Retinal pigment epithelial cell (primary cell): Measurements from ENCODE around the gene TMEM121.
"Not testable (repeated sequence)": the region's sequence is repeated elsewhere in the genome, so short reads cannot be mapped to it uniquely, and the experiment has no call there.

ENCODE experiments used
- DNase-seq: peaks from one replicate; pipeline ENCODE4 v3.0.0-alpha.2; 2010; ENCODE audit warnings: low read depth
- H3K4me3 ChIP-seq: 2 replicates; pipeline ENCODE4 v1.5.1; 2011; ENCODE audit warnings: mild to moderate bottlenecking, low read length, control low read depth, moderate library complexity
- CTCF ChIP-seq: conservative IDR thresholded peaks from 2 replicates; pipeline ENCODE4 v1.5.1; 2011; ENCODE audit warnings: low read depth, low read length, control low read depth, inconsistent platforms

TMEM121 gene

GRCh38 chr14:105570482-105570881 lies 44.1 kb downstream of the TMEM121 start:
- TF ChIP-seq CTCF, result no peak
- no peak overlapping the region for H3K4me3 ChIP-seq
- DNase-seq, result no peak

GRCh38 chr14:105571181-105571951 lies 45.0 kb downstream of the TMEM121 start:
- not testable (repeated sequence) for H3K4me3 ChIP-seq, DNase-seq

DNA sequence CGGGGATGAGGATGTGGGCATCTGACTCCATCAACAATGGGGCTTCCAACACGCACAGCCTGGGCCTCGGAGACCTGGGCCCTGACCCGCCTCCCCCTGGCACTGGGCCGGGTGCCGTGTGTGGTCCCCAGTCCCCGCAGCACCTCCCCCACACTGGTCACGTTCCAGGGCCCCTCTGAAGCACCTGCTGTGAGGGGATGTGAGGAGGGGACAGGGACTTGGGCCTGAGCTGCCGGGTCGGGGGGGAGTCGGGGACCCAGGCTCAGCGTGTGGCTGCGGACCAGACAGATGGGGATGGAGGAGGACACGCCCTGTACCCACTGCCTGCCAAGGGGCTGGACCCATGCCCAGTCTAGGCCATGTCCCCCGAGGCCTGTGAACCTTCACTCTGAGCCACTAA lies 45.7 kb downstream of the TMEM121 start:
- H3K4me3 ChIP-seq, DNase-seq: not testable (repeated sequence)

- not testable (repeated sequence) for H3K4me3 ChIP-seq, DNase-seq
Observed at GRCh38 chr14:105573841-105574240, 47.5 kb downstream of the TMEM121 start.

GRCh38 chr14:105574411-105574810 lies 48.0 kb downstream of the TMEM121 start:
- DNase-seq, H3K4me3 ChIP-seq: not testable (repeated sequence)

GRCh38 chr14:105575016-105575700 lies 48.8 kb downstream of the TMEM121 start:
- not testable (repeated sequence) for H3K4me3 ChIP-seq, DNase-seq

DNA sequence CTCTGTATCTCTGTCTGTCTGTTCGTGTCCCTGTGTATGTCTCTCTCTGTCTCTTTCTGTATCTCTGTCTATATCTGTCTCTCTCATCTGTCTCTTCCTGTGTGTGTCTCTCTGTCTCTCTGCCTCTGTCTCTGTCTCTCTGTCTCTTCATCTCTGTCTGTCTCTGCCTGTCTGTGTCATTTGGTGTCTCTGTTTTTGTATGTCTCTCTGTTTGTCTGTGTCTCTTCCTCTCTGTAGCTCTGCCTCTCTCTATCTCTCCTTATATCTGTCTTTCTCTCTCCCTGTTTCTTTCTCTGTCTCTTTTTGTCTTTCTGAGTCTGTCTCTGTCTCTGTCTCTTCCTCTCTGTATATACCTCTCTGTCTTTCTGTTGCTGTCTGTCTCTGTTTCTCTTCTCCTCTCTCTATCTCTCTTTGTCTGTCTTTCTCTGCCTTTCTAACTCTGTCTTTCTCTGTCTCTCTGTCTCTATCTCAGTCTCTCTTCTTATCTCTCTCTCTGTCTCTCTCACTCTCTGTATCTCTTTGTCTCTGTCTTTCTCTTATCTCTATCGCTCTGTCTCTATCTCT lies 50.2 kb downstream of the TMEM121 start:
- H3K4me3 ChIP-seq, result no peak overlapping the region
- no peak for DNase-seq
- TF ChIP-seq CTCF, result no peak

DNA sequence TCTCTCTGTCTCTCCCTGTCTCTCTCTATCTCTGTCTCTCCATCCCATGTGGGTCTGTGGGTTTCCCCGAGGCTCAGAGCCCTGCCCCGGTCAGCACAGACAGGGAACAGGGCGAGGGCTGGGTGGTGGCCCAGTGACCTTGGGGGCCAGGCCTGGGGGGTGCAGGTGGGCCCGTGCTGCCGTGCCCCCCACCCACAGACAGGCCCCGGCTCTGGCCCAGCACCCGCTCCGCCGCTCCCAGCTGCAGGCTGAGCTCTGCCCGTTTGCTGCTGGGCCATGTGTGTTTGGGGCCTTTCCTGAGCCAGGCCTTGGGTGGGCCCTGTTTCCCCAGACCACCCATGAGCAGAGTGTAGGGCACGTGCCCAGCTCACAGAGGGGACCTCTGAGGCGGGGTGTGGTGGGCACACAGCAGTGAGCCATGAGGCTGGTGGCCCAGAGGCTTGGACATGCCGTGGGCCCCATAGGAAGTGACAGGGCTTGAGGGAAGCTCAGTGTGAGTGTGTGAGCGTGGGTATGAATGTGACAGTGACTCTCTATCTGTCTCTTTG lies 51.0 kb downstream of the TMEM121 start:
- no peak for TF ChIP-seq CTCF
- H3K4me3 ChIP-seq, result no peak overlapping the region
- no peak for DNase-seq

GRCh38 chr14:105578070-105578469 lies 51.7 kb downstream of the TMEM121 start:
- no peak overlapping the region for H3K4me3 ChIP-seq
- no peak for DNase-seq

GRCh38 chr14:105579221-105579620 lies 52.8 kb downstream of the TMEM121 start:
- not testable (repeated sequence) for H3K4me3 ChIP-seq, DNase-seq

More at GRCh38 chr14:105578070-105578469, 51.7 kb downstream of the TMEM121 start:
- TF ChIP-seq CTCF, result no peak
